OCI-LY3 (cell line): ENCODE data around the gene SLX9.

ENCODE experiments used
- H2AFZ ChIP-seq: fragments of 200-600, 300-600 bp; shearing (Covaris generic); 2 replicates; pipeline ENCODE4 v1.6.0; 2014; ENCODE audit warnings: antibody characterized with exemption, low read depth, low read length
- H3K27ac ChIP-seq: fragments of 200-600, 300-600 bp; sonication (generic); 2 replicates; pipeline ENCODE4 v1.5.1; 2014; ENCODE audit warnings: mild to moderate bottlenecking, low read length, moderate library complexity, mixed read lengths
- H3K27me3 ChIP-seq: fragments of 200-600, 300-600 bp; sonication (generic); 2 replicates; pipeline ENCODE4 v1.6.1; 2014; ENCODE audit warnings: low read depth, low read length, mixed read lengths
- H3K36me3 ChIP-seq: fragments of 200-600, 300-600 bp; sonication (generic); replicated peaks from 2 replicates; pipeline ENCODE3; 2014; ENCODE audit warnings: low read depth, low read length, mixed read lengths
- H3K4me1 ChIP-seq: fragments of 300-600, 200-600 bp; sonication (generic); 2 replicates; pipeline ENCODE4 v1.6.1; 2014; ENCODE audit warnings: low read length, mixed read lengths
- H3K4me2 ChIP-seq: fragments of 200-600, 300-600 bp; sonication (generic); 2 replicates; pipeline ENCODE4 v1.6.1; 2014; ENCODE audit warnings: low read length, mixed read lengths
- H3K4me3 ChIP-seq: fragments of 300-600, 200-600 bp; sonication (generic); 2 replicates; pipeline ENCODE4 v1.5.1; 2014; ENCODE audit warnings: antibody characterized with exemption, mild to moderate bottlenecking, low read length, moderate library complexity
- H3K79me2 ChIP-seq: fragments of 300-600, 200-600 bp; shearing (Covaris generic); 2 replicates; pipeline ENCODE4 v1.6.1; 2014; ENCODE audit warnings: mild to moderate bottlenecking, low read length, mixed read lengths
- H3K9ac ChIP-seq: fragments of 300-600, 200-600 bp; shearing (Covaris generic); 2 replicates; pipeline ENCODE4 v1.6.0; 2014; ENCODE audit warnings: mild to moderate bottlenecking, low read length, moderate library complexity
- H3K9me3 ChIP-seq: fragments of 200-600, 300-600 bp; shearing (Covaris generic); 2 replicates; pipeline ENCODE4 v1.6.1; 2014; ENCODE audit warnings: low read length, mixed read lengths; ENCODE audit not compliant: insufficient read depth
- H4K20me1 ChIP-seq: fragments of 200-600, 300-600 bp; sonication (generic); 2 replicates; pipeline ENCODE4 v1.6.1; 2016; ENCODE audit warnings: low read length, mixed read lengths; ENCODE audit not compliant: insufficient read depth
- CTCF ChIP-seq: fragments of 200-600, 300-600 bp; sonication (generic); IDR thresholded peaks from 2 replicates; pipeline ENCODE4 v1.5.1; 2014; ENCODE audit warnings: antibody characterized with exemption, low read length, low read depth
- EZH2phosphoT487 ChIP-seq: fragments of 200-600 bp; shearing (Covaris generic); IDR thresholded peaks from 2 replicates; pipeline ENCODE4 v1.6.1; 2018; ENCODE audit warnings: antibody characterized with exemption, mixed run types, low read depth

Gene SLX9

GRCh38 chr21:44935533-44935927 lies 4.3 kb upstream of the SLX9 start:
- Histone ChIP-seq H3K27me3 (peaks cover 19% of the 10 kb centered on the region), H3K36me3 (no peaks in the 10 kb centered on the region), H3K9me3 (no peaks in the 10 kb centered on the region), H3K4me3 (no peak overlapping the region), H3K9ac (no peak overlapping the region), H3K27ac (no peak overlapping the region), H3K4me1 (peaks cover 24% of the 10 kb centered on the region), H4K20me1 (no peaks in the 10 kb centered on the region), H3K79me2 (peaks cover 9% of the 10 kb centered on the region), H3K4me2 (no peak overlapping the region), H2AFZ (no peak overlapping the region)
- no peak for TF ChIP-seq EZH2phosphoT487
- TF ChIP-seq CTCF, result no peak

GRCh38 chr21:44938772-44939531 lies 877 bp upstream of the SLX9 start:
- H3K9ac ChIP-seq, result peak overlapping the region; percentile 89
- no peaks in the 10 kb centered on the region for H3K27me3 ChIP-seq
- H4K20me1 ChIP-seq, result peaks cover 26% of the 10 kb centered on the region
- H3K4me2 ChIP-seq, result peak overlapping the region; percentile 95
- H3K4me1 ChIP-seq, result peaks cover 37% of the 10 kb centered on the region
- peaks cover 43% of the 10 kb centered on the region for H3K79me2 ChIP-seq
- H3K27ac ChIP-seq, result 0 out of 2 replicates have a peak overlapping the region, but pooled peaks have one; percentile 37
- H2AFZ ChIP-seq, result peak overlapping the region; percentile 86
- H3K9me3 ChIP-seq, result no peaks in the 10 kb centered on the region
- TF ChIP-seq EZH2phosphoT487, result no peak
- TF ChIP-seq CTCF, result no peak
- H3K36me3 ChIP-seq, result peaks cover 7% of the 10 kb centered on the region
- peak overlapping the region; percentile 94 for H3K4me3 ChIP-seq

GRCh38 chr21:44940116-44940631 lies 345 bp downstream of the SLX9 start:
- Histone ChIP-seq H3K36me3 (peaks cover 16% of the 10 kb centered on the region), H4K20me1 (peaks cover 26% of the 10 kb centered on the region), H3K9me3 (no peaks in the 10 kb centered on the region), H3K27me3 (no peaks in the 10 kb centered on the region), H3K27ac (no peak overlapping the region), H3K4me2 (peak overlapping the region; percentile 93), H3K4me3 (peak overlapping the region; percentile 94), H3K79me2 (peaks cover 55% of the 10 kb centered on the region), H3K9ac (peak overlapping the region; percentile 79), H3K4me1 (peaks cover 37% of the 10 kb centered on the region), H2AFZ (no peak overlapping the region)
- TF ChIP-seq EZH2phosphoT487 (no peak), CTCF (no peak)

GRCh38 chr21:44941567-44941966 lies 1.7 kb downstream of the SLX9 start:
- Histone ChIP-seq H3K27ac (no peak overlapping the region), H3K4me3 (peak overlapping the region; percentile 94), H3K4me1 (peaks cover 37% of the 10 kb centered on the region), H3K79me2 (peaks cover 68% of the 10 kb centered on the region), H4K20me1 (peaks cover 26% of the 10 kb centered on the region), H3K27me3 (no peaks in the 10 kb centered on the region), H3K36me3 (peaks cover 16% of the 10 kb centered on the region), H3K4me2 (peak overlapping the region; percentile 93), H3K9me3 (no peaks in the 10 kb centered on the region), H3K9ac (no peak overlapping the region; the same call in 1 of the 2 replicates), H2AFZ (no peak overlapping the region)
- TF ChIP-seq CTCF (no peak), EZH2phosphoT487 (no peak)
